ENCODE measurements around the gene CPA5.

Gene CPA5

DNA sequence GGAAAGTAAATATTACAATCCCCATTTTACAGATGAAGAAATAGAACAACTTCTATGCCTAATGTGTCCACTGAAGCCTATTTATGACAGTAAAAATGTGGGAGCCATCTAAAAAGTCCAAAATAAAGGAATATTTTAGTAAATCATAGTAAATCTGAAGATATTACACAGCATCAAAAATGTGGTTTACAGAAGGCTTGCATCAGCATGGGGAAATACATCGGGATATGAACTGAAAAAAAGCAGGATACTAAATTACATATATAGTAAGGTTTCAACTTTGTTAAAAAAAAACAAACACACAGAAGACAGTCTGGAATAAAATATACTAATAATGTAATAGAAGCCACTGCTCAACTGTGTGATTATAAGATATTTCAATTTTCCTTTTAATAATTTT, 56.5 kb downstream of the CPA5 start:
- DNase-seq, result no peak

DNA sequence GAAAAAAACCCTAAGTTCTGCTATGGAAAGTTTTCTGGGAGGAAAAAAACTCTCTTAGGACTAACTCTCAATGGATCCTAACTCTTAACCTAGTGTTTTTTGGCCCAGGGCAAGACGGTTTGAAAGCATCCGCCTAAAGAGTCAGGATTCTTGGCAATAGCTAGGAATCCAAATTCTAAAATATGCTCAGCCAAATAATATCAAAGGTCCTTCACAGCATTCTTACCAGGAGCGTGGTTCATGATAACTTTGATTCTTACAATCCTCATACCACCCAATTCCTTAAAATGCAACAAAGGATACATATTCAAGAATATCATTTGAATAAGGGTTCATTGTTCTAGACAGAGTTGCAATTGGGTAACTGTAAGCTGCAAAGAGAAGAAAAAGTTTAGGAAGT, 57.0 kb downstream of the CPA5 start:
- DNase-seq, result no peak

DNA sequence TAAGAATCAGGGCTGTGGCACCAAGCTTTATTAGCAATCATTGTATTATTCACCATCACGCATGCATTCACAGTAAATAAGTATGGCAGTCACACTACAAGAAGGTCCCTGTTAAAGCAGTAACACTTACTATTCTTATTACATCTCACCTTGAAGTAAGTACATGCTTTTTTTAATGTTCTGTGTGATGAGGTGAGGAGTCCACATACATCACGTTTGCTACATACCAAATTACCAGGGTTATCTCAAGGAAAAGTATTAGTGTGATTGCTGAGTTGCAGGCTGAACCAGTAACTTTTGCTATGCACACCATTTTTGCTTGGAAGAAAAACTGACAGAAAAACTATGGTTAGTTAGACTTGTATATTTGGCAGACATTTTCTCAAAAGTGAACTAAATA, 60.4 kb downstream of the CPA5 start:
- DNase-seq, result no peak

DNA sequence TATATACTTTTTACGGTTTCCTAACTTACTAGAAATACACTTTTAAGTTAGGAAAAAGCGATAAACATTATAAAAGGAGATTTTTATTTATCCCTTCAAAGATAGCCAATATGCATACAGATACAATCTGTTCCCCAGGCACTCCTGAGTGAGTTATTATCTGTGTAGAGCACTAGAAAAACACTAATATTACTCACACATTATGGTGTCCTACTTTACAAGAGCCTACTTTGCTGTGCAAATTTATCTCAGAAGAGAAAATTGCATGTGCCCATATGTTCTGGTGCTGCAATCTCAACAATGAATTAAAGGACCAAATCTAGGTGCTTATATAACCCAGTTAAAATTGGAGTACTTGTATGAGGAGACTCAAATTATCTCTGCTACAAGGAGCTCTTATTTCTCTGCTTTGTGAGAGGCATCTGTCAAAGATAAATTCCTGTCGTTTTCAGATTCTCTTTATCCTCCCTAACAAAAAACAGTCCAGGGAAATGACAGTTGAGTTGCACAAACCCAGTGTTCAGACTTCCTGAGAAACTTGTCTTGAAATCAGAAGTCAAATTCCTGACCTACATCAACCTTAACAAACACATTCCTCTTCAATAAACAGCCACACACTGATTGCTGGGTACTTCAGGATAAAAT, 64.6 kb downstream of the CPA5 start:
- no peak for DNase-seq

DNA sequence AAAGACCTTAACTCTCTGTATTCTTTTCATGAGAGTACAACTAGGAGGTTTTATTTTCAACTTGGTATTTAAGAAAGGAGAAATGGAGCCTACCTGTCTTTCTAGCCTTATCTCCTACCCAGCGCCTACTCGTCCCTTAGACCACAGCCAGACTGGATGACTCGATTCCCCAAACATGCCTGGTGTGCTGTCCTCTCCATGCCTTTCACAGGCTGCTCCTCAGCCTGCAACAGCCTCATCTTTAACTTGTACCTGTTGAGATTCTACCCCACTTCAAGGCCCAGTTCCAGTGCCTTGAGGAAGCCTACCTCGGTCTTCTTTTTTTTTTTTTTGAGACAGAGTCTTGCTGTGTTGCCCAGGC, 65.1 kb downstream of the CPA5 start:
- no peak for DNase-seq

DNA sequence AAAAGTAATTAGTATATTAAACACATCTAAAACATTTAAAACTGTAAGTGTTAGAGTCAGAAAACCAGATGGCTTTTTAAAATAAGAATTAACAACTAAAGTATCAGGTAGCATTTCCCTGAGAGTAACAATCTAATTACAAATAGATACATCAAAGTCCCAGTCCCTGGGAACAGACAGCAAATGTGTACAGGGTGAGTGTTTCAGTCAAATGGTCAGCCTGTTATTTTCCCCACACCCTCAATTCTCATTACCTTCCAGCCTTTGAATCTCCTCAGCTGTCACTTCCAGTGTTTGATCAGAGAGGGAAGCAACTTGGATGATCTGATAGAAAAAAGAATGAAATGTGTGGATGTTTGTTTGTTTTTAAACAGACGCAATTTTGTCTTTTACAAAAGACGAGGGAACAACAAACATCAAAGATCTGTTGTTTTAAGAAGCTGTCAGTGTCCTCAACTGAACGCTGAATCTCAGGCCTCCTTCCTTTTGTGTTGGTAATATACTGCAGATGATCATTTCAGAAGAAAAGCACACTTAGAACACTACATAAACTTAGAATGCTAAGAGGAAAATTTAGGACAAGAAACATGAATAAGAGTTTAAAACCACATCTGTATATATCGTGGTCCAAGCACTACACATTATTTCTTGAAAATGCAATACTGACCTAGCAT, 66.4 kb downstream of the CPA5 start:
- no peak for DNase-seq

DNA sequence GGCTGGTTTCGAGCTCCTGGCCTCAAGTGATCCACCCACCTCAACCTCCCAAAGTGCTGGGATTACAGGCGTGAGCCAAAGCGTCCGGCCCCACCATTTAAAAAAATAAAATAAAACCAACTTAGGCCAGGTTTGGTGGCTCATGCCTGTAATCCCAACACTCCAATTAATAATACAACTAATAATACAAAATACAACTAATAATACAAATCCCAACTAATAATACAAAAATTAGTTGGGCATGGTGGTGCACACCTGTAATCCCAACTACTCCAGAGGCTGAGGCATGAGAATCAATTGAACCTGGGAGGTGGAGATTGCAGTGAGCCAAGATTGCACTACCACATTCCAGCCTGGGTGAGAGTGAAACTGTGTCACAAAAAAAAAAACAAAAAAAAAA, 68.6 kb downstream of the CPA5 start:
- DNase-seq, result no peak

DNA sequence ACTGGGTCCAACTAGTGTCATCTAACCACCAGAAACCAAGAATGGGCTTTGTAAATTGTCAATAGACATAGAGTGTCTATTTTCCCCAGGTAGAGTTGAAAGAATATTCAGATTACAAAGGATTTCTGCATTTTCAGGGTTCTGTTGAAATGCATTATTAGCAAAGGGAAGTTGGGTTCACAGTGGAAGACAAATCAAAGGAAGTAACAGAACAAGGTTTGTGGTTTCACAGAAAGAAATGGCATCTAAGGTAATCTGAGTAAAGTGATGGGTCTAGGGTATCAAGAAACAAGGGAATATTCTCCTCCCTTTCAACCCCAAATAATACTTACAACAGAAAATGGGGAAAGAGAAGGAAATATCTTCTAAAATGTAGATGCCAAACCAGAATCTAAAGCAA, 70.4 kb downstream of the CPA5 start:
- DNase-seq, result no peak

DNA sequence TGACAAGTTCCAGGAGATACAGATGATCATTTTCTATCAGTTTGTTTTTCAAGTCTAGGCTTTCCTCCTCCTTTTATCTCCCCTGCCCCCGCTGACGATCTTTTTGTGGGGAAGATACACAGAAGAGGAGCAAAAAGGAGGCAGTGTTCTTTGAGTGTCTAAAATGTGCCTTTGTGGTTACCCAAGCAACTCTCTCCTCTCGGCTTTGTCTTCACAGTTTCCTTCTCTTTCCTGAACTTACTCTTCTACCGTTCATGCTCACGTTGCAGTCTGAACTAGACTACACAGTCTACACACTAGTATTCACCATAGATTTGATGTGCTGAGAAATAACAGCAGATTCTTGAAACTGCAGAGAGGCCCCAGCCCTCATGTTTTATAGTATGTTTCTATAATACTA, 72.6 kb downstream of the CPA5 start:
- no peak for DNase-seq

DNA sequence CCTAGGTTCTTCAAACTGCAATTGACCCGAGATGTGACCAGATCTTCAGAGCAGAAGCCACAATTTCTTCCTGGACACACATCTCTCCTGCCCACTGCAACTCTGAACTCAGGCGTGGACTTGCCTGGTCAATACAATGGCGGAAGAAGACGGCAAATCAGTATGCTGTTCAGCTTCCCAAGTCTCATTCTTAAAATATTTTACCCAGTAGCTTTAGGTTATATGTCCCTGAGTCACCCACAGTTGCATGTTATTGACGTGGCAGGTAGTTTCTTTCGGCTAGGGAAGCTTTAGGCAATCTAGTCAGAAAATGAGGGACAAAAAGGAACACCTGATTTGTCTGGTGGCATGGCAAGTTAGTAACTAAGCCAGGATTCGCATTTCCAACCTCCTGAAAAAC, 73.7 kb downstream of the CPA5 start:
- no peak for DNase-seq
